Stimulated activated CD4-positive, alpha-beta T cell treated with anti-CD3 and anti-CD28 coated beads, Interleukin-4, amount 100 ng/mL, for 4 hours (primary cell): ENCODE data around the gene TSPO2.
"Not testable (repeated sequence)": the region's sequence is repeated elsewhere in the genome, so short reads cannot be mapped to it uniquely, and the experiment has no call there.

Experiments
- DNase-seq, 2 experiments: peaks; one replicate each; pipeline ENCODE4 v3.0.0-alpha.2; 2020

TSPO2 gene, protein sequence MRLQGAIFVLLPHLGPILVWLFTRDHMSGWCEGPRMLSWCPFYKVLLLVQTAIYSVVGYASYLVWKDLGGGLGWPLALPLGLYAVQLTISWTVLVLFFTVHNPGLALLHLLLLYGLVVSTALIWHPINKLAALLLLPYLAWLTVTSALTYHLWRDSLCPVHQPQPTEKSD

DNA sequence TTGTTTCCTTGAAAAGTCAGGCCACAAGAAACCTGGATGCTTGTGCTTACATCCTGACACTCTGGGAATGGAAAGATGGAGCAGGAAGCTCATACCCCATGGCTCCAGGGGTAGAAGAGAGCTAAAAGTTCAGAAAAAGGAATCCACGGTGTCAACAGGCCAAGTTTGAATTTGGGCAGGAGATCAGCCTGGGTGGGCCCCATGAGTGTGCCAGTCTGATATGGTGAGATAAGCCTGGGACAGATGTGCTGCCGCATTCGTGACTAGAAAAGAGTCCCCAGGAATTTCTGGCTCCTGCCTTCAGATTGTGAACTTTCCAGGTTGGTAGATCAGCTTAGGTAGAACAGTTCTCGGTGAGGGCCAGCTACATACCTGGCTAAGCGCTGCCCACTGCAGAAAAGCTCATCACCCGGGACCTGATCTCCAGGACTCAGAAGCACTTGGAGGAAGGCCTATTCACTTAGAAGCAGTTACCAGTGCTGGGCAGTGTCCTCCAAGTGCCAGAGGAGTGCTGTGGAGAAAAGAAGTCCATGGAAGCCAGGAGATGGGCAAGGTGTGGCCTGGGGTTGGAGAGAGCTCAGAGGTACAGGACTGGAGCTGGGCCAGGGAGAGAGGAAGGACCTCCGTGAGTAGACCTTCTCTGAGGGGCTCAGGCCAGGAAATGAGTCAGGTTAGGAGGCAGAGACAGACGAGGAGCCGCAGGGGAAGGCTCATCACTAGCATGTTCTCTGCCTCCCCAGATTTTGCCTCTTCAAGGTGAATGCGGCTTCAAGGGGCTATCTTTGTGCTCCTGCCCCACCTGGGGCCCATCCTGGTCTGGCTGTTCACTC is at the start of gene TSPO2:
TSPO2 (plus strand) TSS at position 242 of the 830 bp plus-strand sequence; CDS start at position 761, 519 bp downstream.
- DNase-seq, result no peak

DNA sequence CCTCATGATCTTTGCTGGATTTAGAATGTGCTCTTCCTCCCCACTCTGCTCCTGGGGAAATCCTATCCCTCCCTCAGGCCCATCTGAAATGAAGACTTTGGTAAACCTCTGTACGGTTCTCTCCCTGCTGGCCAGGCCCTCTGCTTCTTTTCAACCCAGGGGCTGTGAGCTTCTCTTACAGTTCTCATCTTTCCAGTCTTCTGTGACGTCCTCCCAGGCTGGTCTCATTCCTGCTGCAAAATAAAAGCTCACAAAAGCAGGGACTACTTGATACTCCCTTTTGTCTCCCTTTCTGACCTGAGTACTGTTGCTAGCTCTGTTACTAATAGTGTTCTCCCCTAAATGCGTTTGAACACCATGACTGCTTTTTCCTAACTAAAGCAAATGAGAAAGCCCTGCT is 49.5 kb upstream of the TSPO2 start:
- no peak for DNase-seq

DNA sequence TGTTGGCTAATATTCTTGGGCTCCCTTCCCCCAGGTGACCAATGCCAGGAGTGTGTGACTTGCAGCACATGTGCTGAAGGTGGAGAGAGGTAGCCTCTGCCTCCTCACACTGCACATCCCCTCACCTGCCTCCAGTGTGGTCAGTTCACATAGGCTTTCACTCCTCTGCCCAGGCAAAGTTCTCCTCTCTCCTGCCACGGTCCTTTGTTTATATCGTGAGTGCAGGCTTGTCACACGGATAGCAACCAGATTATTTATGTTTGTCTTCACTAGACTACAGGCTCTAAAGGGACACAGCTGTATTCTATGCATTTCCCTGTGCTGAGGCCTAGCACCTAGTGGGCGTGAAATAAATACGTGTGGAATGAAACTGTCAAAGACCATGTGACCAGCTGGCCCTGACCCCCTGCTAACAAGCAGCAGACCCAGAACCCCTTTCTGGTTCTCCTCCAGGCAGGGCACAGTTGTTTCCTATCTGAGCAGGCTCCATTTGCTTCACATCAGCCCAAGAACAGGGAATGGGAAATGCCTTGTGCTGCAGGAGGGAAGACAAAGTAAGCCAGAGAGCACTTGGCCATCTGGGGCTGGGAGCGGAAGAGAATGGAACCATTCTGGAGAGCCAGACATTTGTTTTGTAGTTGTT is 45.6 kb upstream of the TSPO2 start:
- no peak for DNase-seq

DNA sequence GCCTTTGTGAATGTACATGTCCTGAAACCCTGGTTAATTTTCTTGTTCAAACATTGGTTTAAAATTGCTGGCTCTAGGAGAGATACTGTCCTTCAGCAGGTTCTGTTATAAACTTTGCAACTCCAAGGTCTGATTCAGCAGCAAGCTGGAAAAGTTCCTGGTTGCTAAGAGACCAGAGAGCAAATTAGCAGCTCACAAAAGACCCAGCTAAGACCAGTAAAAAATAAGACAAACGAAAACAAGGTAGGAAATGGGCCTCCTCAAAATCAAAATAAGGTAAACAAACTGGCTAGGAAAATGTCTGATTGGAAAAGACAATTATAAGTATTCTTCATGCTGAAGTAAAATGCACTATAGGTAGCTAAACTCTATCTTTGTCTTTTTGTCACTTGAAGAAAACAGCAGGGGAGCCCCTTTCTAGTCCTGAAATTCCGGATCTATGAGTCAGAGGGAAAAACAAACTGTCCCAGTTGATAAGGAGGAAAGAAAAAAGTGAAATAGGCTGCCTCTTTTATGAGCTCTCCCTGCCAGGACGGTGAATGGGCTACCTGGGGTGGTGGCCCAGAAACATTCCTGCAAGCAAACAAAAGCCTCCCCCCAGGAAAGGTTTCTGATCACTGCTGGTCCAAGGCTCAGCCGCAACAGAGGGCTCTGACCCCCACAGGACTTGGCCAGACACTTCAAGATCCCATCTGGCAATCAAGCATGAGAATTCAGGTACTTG is 44.9 kb upstream of the TSPO2 start:
- no peak for DNase-seq

DNA sequence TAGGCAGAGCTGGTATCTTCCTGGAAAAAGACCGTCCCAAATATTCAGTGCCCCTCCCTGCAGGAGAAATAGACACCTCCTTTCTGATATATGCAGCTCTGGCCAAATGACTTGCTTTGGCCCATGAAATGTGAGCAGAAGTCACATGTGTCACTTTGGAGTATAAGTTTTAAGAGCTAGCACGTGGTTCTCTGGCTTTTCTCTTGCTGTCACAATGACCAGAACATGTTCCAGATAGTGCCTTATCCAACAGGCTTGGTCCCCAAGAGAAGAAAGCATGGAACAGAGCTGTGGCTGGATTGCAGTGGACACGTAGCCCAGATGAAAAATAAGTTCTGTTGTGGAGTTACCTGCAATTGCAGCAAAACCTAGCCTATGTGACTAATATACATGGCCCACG is 43.6 kb upstream of the TSPO2 start:
- no peak for DNase-seq

DNA sequence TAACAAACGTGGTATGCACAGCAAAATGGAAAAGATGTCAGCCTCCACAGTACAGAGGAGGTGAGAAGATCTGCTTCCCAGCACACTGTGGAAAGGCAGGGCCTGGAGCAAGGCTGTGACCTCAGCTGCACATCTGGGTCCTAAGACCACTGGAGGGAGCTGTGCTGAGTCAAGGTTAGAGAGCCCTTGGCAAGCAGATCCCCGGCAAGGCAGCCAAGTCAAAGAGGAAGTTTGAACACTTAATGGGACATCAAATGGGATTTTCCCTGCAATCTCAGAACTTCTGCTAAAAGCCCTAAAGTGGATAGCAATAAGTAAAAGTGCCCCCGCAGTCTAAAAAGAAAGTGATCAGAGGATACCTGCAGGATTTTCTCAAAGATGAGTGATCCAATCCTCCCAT is 42.7 kb upstream of the TSPO2 start:
- DNase-seq, result no peak

DNA sequence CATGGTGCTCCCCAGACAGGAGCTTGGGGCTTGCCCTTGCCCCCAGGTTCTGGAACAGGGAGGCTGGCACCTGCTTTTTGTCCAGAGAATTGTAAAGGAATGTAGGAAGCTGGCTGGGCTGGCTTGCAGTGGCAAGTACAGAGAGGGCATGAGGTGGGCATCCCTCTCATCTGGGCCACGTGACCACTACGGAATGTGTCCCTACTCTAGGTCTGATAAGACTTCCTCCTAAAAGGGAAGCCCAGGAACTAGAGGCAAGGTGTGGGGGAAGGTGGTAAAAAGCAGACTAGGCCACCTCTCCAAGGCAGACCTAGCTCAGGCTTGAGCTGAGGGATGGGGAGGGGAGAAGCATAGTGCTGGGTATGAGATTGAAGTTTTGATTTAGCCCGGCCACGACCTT is 42.0 kb upstream of the TSPO2 start:
- DNase-seq, result no peak

DNA sequence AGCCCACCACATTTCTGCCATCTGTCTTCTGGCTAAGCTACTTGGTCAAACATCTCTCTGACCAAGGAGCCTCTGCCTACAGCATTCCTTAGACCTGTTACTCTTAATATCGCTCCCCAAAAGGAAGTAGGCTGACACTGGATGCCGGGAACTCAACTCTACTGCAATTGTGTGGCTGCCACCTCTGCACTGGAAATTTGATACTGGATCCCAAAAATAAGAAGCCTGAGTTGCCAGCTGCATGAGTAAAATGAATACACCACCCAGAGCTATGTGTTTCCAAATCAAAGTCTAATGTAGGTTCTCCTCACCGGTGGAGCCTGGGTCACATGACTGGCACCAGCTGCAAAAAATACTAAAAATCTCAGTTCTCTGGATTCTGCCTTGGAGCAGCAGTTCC is 40.1 kb upstream of the TSPO2 start:
- DNase-seq, result no peak

DNA sequence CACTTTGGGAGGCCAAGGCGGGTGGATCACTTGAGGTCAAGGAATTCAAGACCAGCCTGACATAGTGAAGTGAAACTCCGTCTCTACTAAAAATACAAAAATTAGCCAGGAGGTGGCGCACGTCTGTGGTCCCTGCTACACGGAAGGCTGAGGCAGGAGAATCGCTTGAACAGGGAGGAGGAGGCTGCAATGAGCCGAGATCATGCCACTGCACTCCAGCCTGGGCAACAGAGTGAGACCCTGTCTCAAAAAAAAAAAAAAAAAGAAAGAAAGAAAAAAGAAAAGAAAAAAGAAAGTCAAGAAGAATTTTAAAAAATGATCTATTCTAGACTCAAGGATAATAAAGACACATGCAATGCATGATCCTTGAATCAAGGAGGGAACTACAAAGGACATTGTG is 36.0 kb upstream of the TSPO2 start:
- peak; percentile 28 to 43 for DNase-seq

DNA sequence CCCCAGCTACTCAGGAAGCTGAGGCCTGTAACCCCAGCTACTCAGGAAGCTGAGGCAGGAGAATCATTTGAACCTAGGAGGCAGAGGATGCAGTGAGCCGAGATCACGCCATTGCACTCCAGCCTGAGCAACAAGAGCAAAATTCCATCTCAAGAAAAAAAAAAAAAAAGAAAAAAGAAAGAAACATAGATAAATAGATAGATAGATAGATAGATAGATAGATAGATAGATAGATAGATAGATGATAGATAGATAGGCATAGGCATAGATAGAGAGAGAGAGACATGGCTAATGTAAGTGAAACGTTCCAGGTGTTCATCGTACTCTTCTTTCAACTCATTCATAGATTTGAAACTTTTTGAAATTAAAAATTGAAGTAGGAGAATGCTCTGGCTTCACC is 35.3 kb upstream of the TSPO2 start:
- DNase-seq, result not testable (repeated sequence)

DNA sequence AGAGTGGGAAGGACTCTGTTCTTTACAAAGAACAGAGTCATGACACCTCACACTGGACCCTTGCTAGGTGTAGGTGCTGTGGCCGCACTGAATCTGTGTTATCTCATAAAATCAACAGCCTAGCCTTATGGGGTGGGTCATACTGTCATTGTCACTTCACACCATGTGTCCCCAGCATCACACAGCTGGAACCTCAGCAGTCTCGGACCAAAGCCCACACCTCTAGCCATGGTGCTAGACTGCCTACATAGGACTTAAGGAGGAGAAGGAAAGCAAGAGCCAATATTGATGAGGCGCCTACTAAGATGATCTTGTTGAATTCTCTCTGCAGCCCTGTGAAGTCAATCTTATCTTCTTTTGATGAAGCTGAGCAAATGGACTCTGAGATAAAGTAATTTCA is 34.3 kb upstream of the TSPO2 start:
- DNase-seq, result no peak

DNA sequence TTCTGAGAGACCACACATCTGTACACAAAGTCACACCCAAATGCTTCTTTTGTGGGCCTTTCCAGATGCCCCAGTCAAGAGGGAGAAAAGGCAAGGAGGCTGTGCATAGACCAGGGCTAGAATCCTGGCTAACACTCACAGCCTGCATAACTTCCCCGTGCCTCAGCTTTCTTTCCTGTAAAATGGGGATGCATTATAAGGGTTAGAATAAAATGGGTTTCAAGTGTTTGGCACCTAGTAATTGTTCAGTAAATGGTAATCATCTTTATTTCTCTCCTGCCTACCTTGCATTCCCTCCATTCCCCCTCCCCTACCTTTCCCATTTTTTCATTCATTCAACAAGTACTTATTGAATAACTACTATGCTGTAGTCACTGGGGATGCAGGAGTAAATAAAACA is 32.6 kb upstream of the TSPO2 start:
- no peak for DNase-seq

DNA sequence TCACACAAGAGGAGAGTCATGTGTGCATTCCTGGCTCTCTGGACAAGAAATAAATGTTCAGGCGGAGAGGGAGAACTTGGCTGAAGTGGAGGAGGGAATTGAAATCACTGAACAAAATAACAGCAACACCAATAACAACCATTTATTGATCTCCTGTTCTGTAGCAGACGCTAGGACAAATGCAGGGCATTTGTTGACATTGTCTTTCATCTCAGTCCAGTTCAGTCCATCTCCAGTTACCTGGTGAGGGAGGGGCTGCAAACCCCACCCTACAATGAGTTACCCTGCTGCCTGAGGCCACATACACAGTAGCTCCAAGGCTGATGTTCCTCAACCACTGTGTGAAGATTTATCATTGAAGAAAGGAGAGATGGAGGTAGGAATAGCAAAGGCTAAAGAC is 30.6 kb upstream of the TSPO2 start:
- DNase-seq, result no peak

DNA sequence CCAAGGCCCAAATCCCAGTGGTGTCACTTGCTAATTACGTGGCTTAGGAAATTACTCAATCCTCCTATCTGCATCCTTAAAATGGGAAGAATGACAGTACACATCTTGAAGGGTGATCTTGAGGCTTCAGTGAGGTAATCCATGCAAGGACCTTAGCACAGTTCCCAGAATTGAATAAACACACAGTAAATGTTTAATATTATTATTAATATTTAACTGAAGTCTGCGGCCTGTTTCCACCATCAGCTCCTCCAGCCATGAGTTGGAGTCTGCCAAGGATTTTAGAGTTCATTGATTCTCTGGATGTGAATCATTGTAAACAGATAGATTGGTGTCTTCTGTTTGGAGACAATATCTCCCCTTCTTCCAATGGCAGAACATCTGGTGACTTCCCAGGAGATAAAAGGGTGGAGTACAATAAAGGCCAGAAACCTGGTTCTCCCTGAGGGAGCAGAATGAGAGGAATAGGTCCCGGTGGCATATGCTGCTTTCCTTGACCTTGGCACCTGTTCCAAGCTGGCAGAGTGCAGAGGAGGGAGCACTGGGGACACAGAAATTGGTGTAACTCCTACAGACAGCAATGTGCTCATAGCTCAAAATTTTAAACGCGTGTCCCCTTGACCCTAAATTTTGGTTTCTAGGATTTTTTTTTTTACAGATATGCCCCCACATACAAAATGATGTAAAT is 28.7 kb upstream of the TSPO2 start:
- no peak for DNase-seq

DNA sequence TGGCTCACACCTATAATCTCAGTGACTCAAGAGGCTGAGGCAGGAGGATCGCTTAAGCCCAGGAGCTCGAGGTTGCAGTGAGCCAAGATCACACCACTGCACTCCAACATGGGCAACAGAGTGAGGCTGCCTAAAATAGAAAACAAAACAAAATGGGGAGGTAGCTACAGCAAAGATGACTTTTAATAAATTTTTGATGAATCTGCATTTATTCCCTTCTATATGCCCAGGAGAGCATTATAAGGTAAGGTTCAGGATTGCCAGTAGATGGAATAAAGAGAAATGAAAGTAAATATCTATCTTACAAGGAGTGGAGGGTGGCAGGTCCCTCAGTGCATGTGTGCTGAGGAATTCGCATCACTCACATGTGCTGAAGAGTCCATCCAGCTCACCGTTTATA is 27.5 kb upstream of the TSPO2 start:
- DNase-seq, result no peak

DNA sequence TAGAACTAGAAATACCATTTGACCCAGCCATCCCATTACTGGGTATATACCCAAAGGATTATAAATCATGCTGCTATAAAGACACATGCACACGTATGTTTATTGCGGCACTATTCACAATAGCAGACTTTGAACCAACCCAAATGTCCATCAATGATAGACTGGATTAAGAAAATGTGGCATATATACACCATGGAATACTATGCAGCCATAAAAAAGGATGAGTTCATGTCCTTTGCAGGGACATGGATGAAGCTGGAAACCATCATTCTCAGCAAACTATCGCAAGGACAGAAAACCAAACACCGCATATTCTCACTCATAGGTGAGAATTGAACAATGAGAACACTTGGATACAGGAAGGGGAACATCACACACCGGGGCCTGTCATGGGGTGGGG is 26.4 kb upstream of the TSPO2 start:
- not testable (repeated sequence) for DNase-seq

DNA sequence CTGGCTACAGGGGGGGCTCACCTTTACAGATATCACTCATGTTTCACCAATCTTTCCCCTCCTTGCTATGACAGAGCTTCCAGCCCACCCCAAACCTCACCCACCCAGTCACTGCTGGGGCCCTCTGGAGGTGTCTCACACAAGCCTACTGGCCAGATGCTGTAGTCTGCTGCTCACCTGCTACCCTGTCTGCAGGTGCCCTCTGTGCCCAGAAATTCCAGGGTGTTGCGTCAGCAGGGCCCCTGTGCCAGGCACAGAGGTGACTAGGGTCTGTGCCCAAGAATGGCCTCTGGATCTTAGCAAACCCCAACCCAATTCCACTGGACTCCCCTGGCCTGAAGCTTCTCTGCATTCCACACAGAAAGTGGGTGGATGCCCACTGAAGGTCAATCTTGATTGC is 24.6 kb upstream of the TSPO2 start:
- no peak for DNase-seq

DNA sequence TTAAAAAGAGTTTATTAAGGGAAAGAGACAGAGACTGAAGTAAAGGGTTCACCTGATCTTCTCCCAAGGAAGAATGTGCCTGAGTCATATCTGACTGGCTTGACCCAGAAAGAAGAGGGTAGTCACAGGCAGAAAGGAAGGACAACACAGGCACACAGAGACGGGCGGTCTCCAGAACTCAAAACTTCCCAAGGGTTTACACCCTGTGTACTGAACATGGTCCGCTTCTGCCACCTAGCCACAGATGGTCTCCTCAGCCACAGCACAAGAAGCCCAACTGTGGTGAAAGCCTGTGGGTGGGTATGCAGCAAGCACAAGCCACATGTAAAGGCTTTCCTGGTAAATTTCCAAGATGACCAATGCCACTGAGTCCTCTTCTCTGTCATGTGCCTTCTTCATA is 20.4 kb upstream of the TSPO2 start:
- no peak for DNase-seq

DNA sequence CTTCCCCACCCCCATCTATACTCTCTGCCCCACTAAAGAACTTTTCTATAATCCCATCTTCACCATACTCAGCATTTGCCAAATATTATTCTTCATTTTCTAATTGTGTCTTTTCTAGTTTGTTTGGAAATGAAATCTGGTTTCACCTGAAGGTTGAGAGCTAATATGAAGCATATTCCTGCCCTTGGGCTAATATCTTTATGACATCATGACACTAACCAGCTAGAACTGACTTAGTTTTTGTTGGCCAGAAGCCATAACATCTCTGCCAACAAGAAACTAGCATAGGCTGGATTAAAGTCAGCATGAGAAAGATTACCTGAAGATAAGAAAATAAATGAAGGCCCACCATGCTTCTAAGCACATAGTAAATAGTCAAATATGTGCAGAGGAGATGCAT is 20.0 kb upstream of the TSPO2 start:
- no peak for DNase-seq

DNA sequence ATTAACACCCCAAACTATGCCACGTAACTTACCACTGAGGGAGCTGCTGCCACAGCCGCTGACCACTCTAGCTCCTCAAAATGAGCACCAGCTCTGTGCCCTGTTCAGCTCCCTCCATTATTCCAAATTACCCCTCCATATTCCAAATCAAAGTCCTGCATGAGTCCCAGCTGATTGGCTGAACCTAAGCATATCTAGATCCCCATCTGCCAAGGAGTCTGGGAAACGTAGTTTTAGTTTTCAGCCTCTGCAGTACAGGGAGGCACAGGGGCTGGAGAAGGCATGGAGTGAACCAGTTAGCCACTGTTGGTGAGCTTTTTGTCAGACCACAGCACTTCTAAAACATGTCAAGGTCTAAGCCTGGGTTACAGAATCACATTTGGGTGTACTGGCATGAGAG is 19.2 kb upstream of the TSPO2 start:
- DNase-seq, result no peak

DNA sequence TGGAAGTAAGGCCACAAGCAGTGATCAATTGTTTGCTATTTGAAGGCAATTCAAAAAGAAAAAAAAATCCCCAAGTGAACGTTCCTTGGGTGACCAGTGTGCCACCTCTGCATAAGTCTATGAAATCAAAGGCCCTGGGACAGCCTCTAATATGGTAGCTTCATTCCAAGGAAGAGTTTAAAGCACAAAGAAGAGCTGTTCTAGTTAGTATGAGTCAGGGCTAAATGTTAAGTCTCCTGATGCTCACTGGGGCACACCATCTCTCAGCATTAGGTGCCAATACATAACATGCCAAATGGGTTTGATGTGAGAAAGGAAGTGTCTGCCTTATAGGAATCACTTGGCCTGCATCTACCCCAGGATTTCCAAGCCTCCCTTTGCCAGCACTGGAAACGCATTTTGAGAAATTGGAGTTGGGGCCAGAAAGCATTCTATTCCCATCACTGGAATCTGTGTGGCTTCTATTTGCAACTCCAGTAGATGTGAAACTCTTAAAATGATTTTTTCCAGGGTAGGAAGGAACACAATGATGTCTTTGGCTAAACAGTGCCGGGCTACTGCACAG is 16.2 kb upstream of the TSPO2 start:
- DNase-seq, result no peak

DNA sequence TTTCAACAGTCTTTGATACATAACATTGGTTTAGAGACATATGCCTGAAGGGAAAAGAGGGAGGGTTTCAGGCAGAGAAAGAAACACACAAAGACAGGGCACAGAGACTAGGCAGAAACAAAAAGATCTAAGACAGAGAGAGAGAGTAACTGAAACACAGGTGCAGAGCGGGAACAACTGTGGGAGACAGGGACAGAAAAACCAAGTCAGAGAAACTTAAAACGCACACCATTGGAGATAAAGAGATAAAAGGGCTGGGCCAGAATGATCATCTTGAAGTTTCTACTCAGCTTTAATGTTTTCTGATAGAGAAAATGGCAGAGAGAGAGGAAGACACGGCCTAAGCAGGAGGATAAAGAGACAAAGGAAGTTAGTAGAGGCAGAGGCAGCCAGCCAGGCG is 15.0 kb upstream of the TSPO2 start:
- DNase-seq, result no peak
